ENCODE measurements around the gene CYLD.

The CYLD gene

GRCh38 chr16:50705436-50706110 lies 36.3 kb upstream of the CYLD start:
- TF ChIP-seq USF1 (IDR thresholded peaks at IDR 0.05) = no peak
- TF ChIP-seq RAD21 (IDR thresholded peaks at IDR 0.05; ENCODE audit: low read depth) = no peak
- no peak for TF ChIP-seq YY1 (IDR thresholded peaks at IDR 0.05; ENCODE audit: low read depth)
- no peak for TF ChIP-seq FOXM1 (IDR thresholded peaks at IDR 0.05; ENCODE audit: borderline replicate concordance, low read depth)
- TF ChIP-seq TEAD4 (IDR thresholded peaks at IDR 0.05) = no peak

DNA sequence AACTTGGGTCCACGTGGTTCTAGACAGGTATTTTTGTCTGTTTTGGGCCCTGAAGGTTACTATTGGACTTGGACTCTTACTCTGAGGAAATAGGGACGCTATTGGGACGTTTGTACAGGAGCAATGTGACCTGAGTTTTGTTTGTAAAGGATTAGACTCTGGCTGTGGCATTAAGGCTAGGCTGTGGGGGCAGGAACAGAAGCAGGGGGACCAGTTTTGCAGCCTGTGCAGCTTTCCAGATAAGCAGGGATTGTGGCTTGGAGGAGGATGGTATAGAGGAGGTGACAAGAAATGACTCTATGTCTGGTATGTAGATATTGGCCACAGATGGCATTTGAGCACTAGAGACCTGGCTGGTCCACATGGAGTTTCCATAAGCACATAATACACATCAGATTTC lies 35.6 kb upstream of the CYLD start:
- TF ChIP-seq NFIC (IDR thresholded peaks at IDR 0.05) (no peak), EGR1 (IDR thresholded peaks at IDR 0.05) (no peak), FOXM1 (IDR thresholded peaks at IDR 0.05; ENCODE audit: borderline replicate concordance, low read depth) (no peak), ZBTB7A (IDR thresholded peaks at IDR 0.05; ENCODE audit: low read depth) (no peak), CEBPB (IDR thresholded peaks at IDR 0.05) (no peak), TEAD4 (IDR thresholded peaks at IDR 0.05) (no peak), USF1 (IDR thresholded peaks at IDR 0.05) (no peak), EP300 (IDR thresholded peaks at IDR 0.05; ENCODE audit: borderline replicate concordance) (no peak), CREB1 (IDR thresholded peaks at IDR 0.05; ENCODE audit: low read depth) (no peak), MAX (IDR thresholded peaks at IDR 0.05) (no peak), TAF1 (IDR thresholded peaks at IDR 0.05; ENCODE audit: low read depth) (no peak), TCF12 (IDR thresholded peaks at IDR 0.05; ENCODE audit: low read depth) (no peak), RAD21 (IDR thresholded peaks at IDR 0.05; ENCODE audit: low read depth) (no peak), YY1 (IDR thresholded peaks at IDR 0.05; ENCODE audit: low read depth) (no peak)
- TF ChIP-seq, protein P1, sequence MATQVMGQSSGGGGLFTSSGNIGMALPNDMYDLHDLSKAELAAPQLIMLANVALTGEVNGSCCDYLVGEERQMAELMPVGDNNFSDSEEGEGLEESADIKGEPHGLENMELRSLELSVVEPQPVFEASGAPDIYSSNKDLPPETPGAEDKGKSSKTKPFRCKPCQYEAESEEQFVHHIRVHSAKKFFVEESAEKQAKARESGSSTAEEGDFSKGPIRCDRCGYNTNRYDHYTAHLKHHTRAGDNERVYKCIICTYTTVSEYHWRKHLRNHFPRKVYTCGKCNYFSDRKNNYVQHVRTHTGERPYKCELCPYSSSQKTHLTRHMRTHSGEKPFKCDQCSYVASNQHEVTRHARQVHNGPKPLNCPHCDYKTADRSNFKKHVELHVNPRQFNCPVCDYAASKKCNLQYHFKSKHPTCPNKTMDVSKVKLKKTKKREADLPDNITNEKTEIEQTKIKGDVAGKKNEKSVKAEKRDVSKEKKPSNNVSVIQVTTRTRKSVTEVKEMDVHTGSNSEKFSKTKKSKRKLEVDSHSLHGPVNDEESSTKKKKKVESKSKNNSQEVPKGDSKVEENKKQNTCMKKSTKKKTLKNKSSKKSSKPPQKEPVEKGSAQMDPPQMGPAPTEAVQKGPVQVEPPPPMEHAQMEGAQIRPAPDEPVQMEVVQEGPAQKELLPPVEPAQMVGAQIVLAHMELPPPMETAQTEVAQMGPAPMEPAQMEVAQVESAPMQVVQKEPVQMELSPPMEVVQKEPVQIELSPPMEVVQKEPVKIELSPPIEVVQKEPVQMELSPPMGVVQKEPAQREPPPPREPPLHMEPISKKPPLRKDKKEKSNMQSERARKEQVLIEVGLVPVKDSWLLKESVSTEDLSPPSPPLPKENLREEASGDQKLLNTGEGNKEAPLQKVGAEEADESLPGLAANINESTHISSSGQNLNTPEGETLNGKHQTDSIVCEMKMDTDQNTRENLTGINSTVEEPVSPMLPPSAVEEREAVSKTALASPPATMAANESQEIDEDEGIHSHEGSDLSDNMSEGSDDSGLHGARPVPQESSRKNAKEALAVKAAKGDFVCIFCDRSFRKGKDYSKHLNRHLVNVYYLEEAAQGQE (IDR thresholded peaks at IDR 0.05; ENCODE audit: low read depth) = no peak

GRCh38 chr16:50708373-50709060 lies 33.4 kb upstream of the CYLD start:
- TF ChIP-seq USF1 (IDR thresholded peaks at IDR 0.05) = no peak
- no peak for TF ChIP-seq CREB1 (IDR thresholded peaks at IDR 0.05; ENCODE audit: low read depth)
- no peak for TF ChIP-seq RAD21 (IDR thresholded peaks at IDR 0.05; ENCODE audit: low read depth)
- TF ChIP-seq TEAD4 (IDR thresholded peaks at IDR 0.05) = no peak
- no peak for TF ChIP-seq EP300 (IDR thresholded peaks at IDR 0.05; ENCODE audit: borderline replicate concordance)
- no peak for TF ChIP-seq TAF1 (IDR thresholded peaks at IDR 0.05; ENCODE audit: low read depth)
- no peak for TF ChIP-seq EGR1 (IDR thresholded peaks at IDR 0.05)
- TF ChIP-seq CEBPB (IDR thresholded peaks at IDR 0.05) = no peak
- TF ChIP-seq TCF12 (IDR thresholded peaks at IDR 0.05; ENCODE audit: low read depth) = no peak
- no peak for TF ChIP-seq FOXM1 (IDR thresholded peaks at IDR 0.05; ENCODE audit: borderline replicate concordance, low read depth)
- TF ChIP-seq YY1 (IDR thresholded peaks at IDR 0.05; ENCODE audit: low read depth) = no peak
- TF ChIP-seq MAX (IDR thresholded peaks at IDR 0.05) = no peak
- TF ChIP-seq, protein P1 (IDR thresholded peaks at IDR 0.05; ENCODE audit: low read depth) = no peak
- TF ChIP-seq ZBTB7A (IDR thresholded peaks at IDR 0.05; ENCODE audit: low read depth) = no peak
- TF ChIP-seq NFIC (IDR thresholded peaks at IDR 0.05) = no peak

DNA sequence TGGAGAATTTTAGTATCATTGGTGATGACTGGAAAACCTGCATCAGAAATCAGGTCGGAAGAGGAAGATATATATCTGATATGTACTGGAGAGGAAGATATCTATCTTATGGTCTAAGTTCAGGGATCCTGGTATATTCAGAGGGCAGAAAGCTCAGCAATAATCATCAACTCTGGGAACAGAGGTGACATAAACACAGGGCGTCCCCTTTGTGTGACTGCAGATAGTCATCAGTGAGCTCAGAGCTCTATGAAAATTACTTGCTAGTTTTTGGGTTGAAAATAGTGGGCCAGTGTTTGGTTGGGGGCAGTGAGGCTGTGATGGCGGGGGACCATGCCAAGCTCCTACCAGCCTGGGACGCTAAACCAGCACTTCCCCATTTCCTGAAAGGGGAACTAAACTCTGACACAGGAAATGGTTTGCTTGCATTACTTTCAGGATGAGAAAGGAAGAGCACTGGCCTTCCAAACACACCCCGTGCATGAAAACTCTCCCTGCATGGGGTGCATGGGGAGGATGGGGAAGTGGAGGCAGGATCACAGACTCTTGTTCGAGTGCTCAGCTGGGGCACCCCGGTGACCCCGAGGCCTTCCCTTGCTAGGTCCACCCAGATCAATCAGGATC lies 32.7 kb upstream of the CYLD start:
- no peak for TF ChIP-seq RAD21 (IDR thresholded peaks at IDR 0.05; ENCODE audit: low read depth)
- TF ChIP-seq EP300 (IDR thresholded peaks at IDR 0.05; ENCODE audit: borderline replicate concordance) = no peak
- TF ChIP-seq, protein P1 (IDR thresholded peaks at IDR 0.05; ENCODE audit: low read depth) = no peak
- TF ChIP-seq EGR1 (IDR thresholded peaks at IDR 0.05) = no peak
- no peak for TF ChIP-seq TCF12 (IDR thresholded peaks at IDR 0.05; ENCODE audit: low read depth)
- TF ChIP-seq CEBPB (IDR thresholded peaks at IDR 0.05) = no peak
- no peak for TF ChIP-seq NFIC (IDR thresholded peaks at IDR 0.05)
- no peak for TF ChIP-seq TAF1 (IDR thresholded peaks at IDR 0.05; ENCODE audit: low read depth)
- TF ChIP-seq MAX (IDR thresholded peaks at IDR 0.05) = no peak
- TF ChIP-seq YY1 (IDR thresholded peaks at IDR 0.05; ENCODE audit: low read depth) = no peak
